Measurements from ENCODE around the gene PTPRC.

Gene PTPRC

DNA sequence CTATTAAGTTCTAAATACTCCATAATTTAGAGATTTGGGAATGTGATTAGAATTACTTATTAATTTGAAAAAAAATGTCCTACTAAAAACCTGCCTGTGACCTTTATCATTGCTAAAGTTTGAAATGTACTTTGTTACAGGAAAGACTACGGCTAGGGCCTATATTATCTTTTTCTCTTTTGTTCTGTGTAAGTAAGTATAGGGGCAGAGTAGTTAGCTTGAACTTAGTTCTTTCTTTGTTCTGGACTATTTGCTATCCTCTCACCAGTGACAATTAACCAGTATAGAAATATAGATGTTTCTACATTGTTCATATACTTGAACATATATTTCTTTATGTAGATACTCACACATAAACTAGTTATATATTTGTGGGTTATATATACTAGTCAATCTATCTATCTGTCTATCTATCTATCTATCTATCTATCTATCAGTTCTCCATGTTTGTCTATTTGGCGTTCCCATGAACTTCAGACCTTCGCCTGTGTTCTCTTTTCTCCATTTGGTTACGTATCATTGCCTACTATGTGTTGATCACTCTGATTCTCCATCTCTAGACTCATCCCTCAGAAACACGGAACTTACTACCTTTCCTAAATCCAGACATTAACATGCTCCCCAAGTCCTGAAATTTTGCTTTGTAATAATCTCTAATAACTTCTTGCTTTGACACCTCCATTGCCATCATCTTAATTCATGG, 3.3 kb downstream of the PTPRC start:
- no CpG with 5 or more reads among the region's 5 CpGs for WGBS (ENCODE audit: extremely low coverage, insufficient coverage, low lambda C conversion rate)
- Histone ChIP-seq H3K23ac (ENCODE audit: low read length) (no peak overlapping the region), H2BK120ac (ENCODE audit: low read depth, low read length) (no peak overlapping the region), H3K18ac (ENCODE audit: low read length) (no peak overlapping the region), H3K4me3 (ENCODE audit: low read length) (no peak overlapping the region), H3K4me2 (ENCODE audit: low read length) (no peak overlapping the region), H2BK15ac (replicated peaks; ENCODE audit: low read depth) (no peak overlapping the region), H3K4ac (ENCODE audit: low read depth, low read length) (no peak overlapping the region), H2BK5ac (ENCODE audit: low read length) (no peak overlapping the region), H4K5ac (ENCODE audit: low read length) (no peak overlapping the region), H2AK5ac (ENCODE audit: low read length) (no peak overlapping the region), H3K9ac (ENCODE audit: low read length) (no peak overlapping the region), H4K8ac (ENCODE audit: low read depth, low read length) (no peak overlapping the region), H3K4me1 (ENCODE audit: control insufficient read depth, low read depth, low read length) (no peaks in the 10 kb centered on the region), H3K79me2 (ENCODE audit: control insufficient read depth, insufficient read depth, low read length) (no peaks in the 10 kb centered on the region), H3K56ac (ENCODE audit: low read length) (no peak overlapping the region), H3K79me1 (ENCODE audit: low read length) (no peaks in the 10 kb centered on the region), H3K36me3 (ENCODE audit: control insufficient read depth, insufficient read depth, low read length) (no peaks in the 10 kb centered on the region), H3K27ac (ENCODE audit: low read depth, low read length) (no peak overlapping the region), H3K27me3 (ENCODE audit: insufficient read depth, low read length, poor library complexity) (no peaks in the 10 kb centered on the region)
- no peak for DNase-seq

DNA sequence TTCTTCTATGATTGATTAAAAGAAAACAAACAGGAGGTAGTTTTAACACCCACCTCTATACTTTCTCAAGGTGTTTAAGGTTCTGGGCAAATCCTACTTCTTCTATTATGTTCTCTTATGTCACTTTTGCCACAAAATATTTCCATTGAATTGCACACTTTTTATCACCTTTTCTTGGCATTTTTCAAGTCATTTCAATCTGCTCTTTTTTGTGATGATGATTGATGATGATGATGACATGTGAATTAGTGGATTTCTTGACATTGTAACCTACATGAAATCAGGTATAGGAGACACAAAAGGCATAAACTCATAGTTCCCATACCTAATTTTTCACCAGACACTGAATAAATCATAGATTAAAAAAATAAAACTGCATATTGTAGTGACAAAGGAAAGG, 4.1 kb downstream of the PTPRC start:
- DNase-seq, result no peak
- no peaks in the 10 kb centered on the region for H3K4me1 ChIP-seq (ENCODE audit: control insufficient read depth, low read depth, low read length)
- no peak overlapping the region for H3K4me3 ChIP-seq (ENCODE audit: low read length)

DNA sequence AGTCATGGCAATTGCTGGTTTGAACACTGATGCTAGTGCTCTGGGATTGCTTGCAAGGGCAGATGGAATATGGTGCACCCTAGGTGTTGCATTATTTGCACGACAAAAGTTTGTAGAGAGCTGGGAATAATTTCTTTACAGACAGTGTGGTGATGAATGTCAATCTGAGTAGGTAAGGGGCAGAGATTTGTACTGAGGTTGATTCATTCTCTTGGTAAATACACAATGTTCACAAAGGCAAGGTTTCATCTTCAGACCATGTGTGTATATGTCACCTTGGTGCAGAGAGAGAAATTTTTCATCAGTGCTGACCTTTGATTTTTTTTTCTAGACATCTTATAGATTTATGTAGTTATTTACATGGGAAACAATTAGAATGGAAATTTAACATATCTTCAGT, 5.0 kb downstream of the PTPRC start:
- Histone ChIP-seq H4K8ac (ENCODE audit: low read depth, low read length) (no peak overlapping the region), H3K9ac (ENCODE audit: low read length) (no peak overlapping the region), H2BK15ac (replicated peaks; ENCODE audit: low read depth) (no peak overlapping the region), H3K27me3 (ENCODE audit: insufficient read depth, low read length, poor library complexity) (no peaks in the 10 kb centered on the region), H3K79me1 (ENCODE audit: low read length) (no peaks in the 10 kb centered on the region), H2BK5ac (ENCODE audit: low read length) (no peak overlapping the region), H3K4me3 (ENCODE audit: low read length) (no peak overlapping the region), H3K23ac (ENCODE audit: low read length) (no peak overlapping the region), H3K4me1 (ENCODE audit: control insufficient read depth, low read depth, low read length) (no peaks in the 10 kb centered on the region), H2AK5ac (ENCODE audit: low read length) (no peak overlapping the region), H3K18ac (ENCODE audit: low read length) (no peak overlapping the region), H3K4me2 (ENCODE audit: low read length) (no peak overlapping the region), H2BK120ac (ENCODE audit: low read depth, low read length) (no peak overlapping the region), H3K4ac (ENCODE audit: low read depth, low read length) (no peak overlapping the region), H3K56ac (ENCODE audit: low read length) (no peak overlapping the region), H3K36me3 (ENCODE audit: control insufficient read depth, insufficient read depth, low read length) (no peaks in the 10 kb centered on the region), H3K79me2 (ENCODE audit: control insufficient read depth, insufficient read depth, low read length) (no peaks in the 10 kb centered on the region), H3K27ac (ENCODE audit: low read depth, low read length) (no peak overlapping the region), H4K5ac (ENCODE audit: low read length) (no peak overlapping the region)
- no peak for DNase-seq
- WGBS (ENCODE audit: extremely low coverage, insufficient coverage, low lambda C conversion rate), result no CpG with 5 or more reads among the region's 1 CpG

More for the DNA sequence above, 4.1 kb downstream of the PTPRC start:
- no peak overlapping the region for H3K9ac ChIP-seq (ENCODE audit: low read length)
- no peak overlapping the region for H4K5ac ChIP-seq (ENCODE audit: low read length)
- H2BK120ac ChIP-seq (ENCODE audit: low read depth, low read length), result no peak overlapping the region
- no peaks in the 10 kb centered on the region for H3K79me2 ChIP-seq (ENCODE audit: control insufficient read depth, insufficient read depth, low read length)
- H3K18ac ChIP-seq (ENCODE audit: low read length), result no peak overlapping the region
- H3K4ac ChIP-seq (ENCODE audit: low read depth, low read length), result no peak overlapping the region
- no peak overlapping the region for H3K23ac ChIP-seq (ENCODE audit: low read length)
- H3K79me1 ChIP-seq (ENCODE audit: low read length), result no peaks in the 10 kb centered on the region
- no peak overlapping the region for H3K4me2 ChIP-seq (ENCODE audit: low read length)
- no peaks in the 10 kb centered on the region for H3K36me3 ChIP-seq (ENCODE audit: control insufficient read depth, insufficient read depth, low read length)
- no peak overlapping the region for H2AK5ac ChIP-seq (ENCODE audit: low read length)
- no peaks in the 10 kb centered on the region for H3K27me3 ChIP-seq (ENCODE audit: insufficient read depth, low read length, poor library complexity)
- no peak overlapping the region for H3K56ac ChIP-seq (ENCODE audit: low read length)
- H2BK5ac ChIP-seq (ENCODE audit: low read length), result no peak overlapping the region
- no peak overlapping the region for H2BK15ac ChIP-seq (replicated peaks; ENCODE audit: low read depth)
- H4K8ac ChIP-seq (ENCODE audit: low read depth, low read length), result no peak overlapping the region
- no peak overlapping the region for H3K27ac ChIP-seq (ENCODE audit: low read depth, low read length)

DNA sequence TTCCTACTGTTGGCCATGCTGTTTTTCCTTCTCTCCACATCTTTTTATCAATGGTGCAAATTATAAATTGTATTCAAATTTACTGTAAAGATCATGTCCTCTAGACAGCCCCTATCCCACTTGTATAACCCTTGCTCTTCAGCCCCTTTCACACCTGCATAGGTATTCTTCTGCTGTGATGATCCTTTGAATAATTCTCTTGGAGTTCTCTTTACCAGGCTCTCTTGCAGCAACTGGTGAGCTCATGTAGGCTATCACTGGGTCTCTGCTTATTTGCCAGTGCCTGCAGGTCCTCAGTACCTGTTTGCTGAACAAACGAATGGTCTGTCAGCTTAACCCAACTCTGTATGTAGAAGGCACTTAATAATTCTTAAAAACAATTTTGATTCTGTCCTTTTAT, 8.2 kb downstream of the PTPRC start:
- H3K27ac ChIP-seq (ENCODE audit: low read depth, low read length), result no peak overlapping the region
- H4K5ac ChIP-seq (ENCODE audit: low read length), result no peak overlapping the region
- H2BK120ac ChIP-seq (ENCODE audit: low read depth, low read length), result no peak overlapping the region
- H3K4me2 ChIP-seq (ENCODE audit: low read length), result no peak overlapping the region
- H3K4me1 ChIP-seq (ENCODE audit: control insufficient read depth, low read depth, low read length), result no peaks in the 10 kb centered on the region
- no peak overlapping the region for H3K4me3 ChIP-seq (ENCODE audit: low read length)
- no peak overlapping the region for H2BK5ac ChIP-seq (ENCODE audit: low read length)
- H3K56ac ChIP-seq (ENCODE audit: low read length), result no peak overlapping the region
- no peaks in the 10 kb centered on the region for H3K27me3 ChIP-seq (ENCODE audit: insufficient read depth, low read length, poor library complexity)
- H3K18ac ChIP-seq (ENCODE audit: low read length), result no peak overlapping the region
- no peaks in the 10 kb centered on the region for H3K79me1 ChIP-seq (ENCODE audit: low read length)
- H3K4ac ChIP-seq (ENCODE audit: low read depth, low read length), result no peak overlapping the region
- WGBS (ENCODE audit: extremely low coverage, insufficient coverage, low lambda C conversion rate), result no CpG with 5 or more reads among the region's 1 CpG
- H3K79me2 ChIP-seq (ENCODE audit: control insufficient read depth, insufficient read depth, low read length), result no peaks in the 10 kb centered on the region
- no peak for DNase-seq
- H2AK5ac ChIP-seq (ENCODE audit: low read length), result no peak overlapping the region
- H3K23ac ChIP-seq (ENCODE audit: low read length), result no peak overlapping the region
- H2BK15ac ChIP-seq (replicated peaks; ENCODE audit: low read depth), result no peak overlapping the region
- H3K36me3 ChIP-seq (ENCODE audit: control insufficient read depth, insufficient read depth, low read length), result no peaks in the 10 kb centered on the region
- H3K9ac ChIP-seq (ENCODE audit: low read length), result no peak overlapping the region
- H4K8ac ChIP-seq (ENCODE audit: low read depth, low read length), result no peak overlapping the region

DNA sequence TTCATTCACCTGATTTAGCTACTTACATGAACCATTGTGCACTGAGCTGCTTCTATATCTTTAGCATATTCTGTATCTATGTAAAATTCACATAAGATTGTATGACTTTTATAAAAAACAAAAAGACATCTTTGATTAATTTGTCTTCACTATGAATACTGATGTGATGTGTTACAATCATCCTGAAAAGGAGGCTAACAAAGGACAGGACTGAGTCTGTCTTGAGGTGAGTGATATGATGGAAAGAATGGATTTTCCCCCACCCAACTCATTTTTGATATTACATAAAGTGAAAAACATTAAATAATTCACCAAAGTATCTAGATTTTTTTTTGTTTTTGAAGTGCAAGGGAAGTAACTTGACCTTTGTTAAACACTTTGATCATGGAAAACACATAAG, 9.8 kb downstream of the PTPRC start:
- Histone ChIP-seq H3K27ac (ENCODE audit: low read depth, low read length) (no peak overlapping the region), H4K8ac (ENCODE audit: low read depth, low read length) (no peak overlapping the region), H3K27me3 (ENCODE audit: insufficient read depth, low read length, poor library complexity) (no peaks in the 10 kb centered on the region), H2BK5ac (ENCODE audit: low read length) (no peak overlapping the region), H3K36me3 (ENCODE audit: control insufficient read depth, insufficient read depth, low read length) (no peaks in the 10 kb centered on the region), H3K56ac (ENCODE audit: low read length) (no peak overlapping the region), H3K4me3 (ENCODE audit: low read length) (no peak overlapping the region), H3K4me1 (ENCODE audit: control insufficient read depth, low read depth, low read length) (no peaks in the 10 kb centered on the region), H3K79me1 (ENCODE audit: low read length) (no peaks in the 10 kb centered on the region), H3K4me2 (ENCODE audit: low read length) (no peak overlapping the region), H3K4ac (ENCODE audit: low read depth, low read length) (no peak overlapping the region), H3K23ac (ENCODE audit: low read length) (no peak overlapping the region), H3K79me2 (ENCODE audit: control insufficient read depth, insufficient read depth, low read length) (no peaks in the 10 kb centered on the region), H3K9ac (ENCODE audit: low read length) (no peak overlapping the region), H3K18ac (ENCODE audit: low read length) (no peak overlapping the region), H2BK120ac (ENCODE audit: low read depth, low read length) (no peak overlapping the region), H4K5ac (ENCODE audit: low read length) (no peak overlapping the region), H2AK5ac (ENCODE audit: low read length) (no peak overlapping the region), H2BK15ac (replicated peaks; ENCODE audit: low read depth) (no peak overlapping the region)
- no peak for DNase-seq

DNA sequence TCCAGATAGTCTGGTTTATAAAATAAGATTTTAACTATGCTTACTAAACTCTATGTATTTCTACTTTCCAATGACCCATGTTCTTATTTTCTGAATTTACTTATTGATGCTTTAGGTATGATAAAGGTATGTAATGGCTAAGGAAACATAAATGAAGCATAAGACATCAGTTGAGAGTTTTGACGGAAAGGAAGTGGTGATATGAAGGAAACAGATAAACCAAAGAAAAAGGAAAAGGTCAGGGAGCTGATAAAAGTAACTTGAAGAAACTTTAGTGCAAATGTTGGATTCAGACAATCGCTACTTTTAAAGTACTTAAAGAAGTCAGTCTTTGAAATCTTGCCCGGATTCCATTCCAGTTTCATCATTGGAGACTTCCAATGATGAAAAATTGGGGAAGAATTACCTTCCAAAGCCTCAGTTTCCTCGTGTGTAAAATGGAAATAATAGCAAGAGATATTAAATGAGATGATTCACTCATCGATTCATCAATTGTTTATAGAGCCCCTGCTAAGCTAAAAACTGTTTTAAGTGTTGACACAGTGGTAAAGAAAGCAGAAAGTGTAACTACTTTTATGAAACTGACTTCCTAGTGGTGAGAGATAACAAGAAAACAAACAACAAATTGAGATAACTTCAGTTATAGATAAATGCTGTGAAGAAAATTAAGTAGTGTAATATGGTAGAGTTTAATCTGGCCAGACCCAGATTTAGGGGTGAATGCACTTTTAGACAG, 10.6 kb downstream of the PTPRC start:
- H3K36me3 ChIP-seq (ENCODE audit: control insufficient read depth, insufficient read depth, low read length), result no peaks in the 10 kb centered on the region
- H3K4me1 ChIP-seq (ENCODE audit: control insufficient read depth, low read depth, low read length), result no peaks in the 10 kb centered on the region
- H3K23ac ChIP-seq (ENCODE audit: low read length), result no peak overlapping the region
- H3K4ac ChIP-seq (ENCODE audit: low read depth, low read length), result no peak overlapping the region
- no peaks in the 10 kb centered on the region for H3K27me3 ChIP-seq (ENCODE audit: insufficient read depth, low read length, poor library complexity)
- no peak overlapping the region for H4K8ac ChIP-seq (ENCODE audit: low read depth, low read length)
- H3K18ac ChIP-seq (ENCODE audit: low read length), result no peak overlapping the region
- no peak overlapping the region for H3K56ac ChIP-seq (ENCODE audit: low read length)
- H2AK5ac ChIP-seq (ENCODE audit: low read length), result no peak overlapping the region
- no peak for DNase-seq
- no peak overlapping the region for H3K27ac ChIP-seq (ENCODE audit: low read depth, low read length)
- no peaks in the 10 kb centered on the region for H3K79me2 ChIP-seq (ENCODE audit: control insufficient read depth, insufficient read depth, low read length)
- H2BK120ac ChIP-seq (ENCODE audit: low read depth, low read length), result no peak overlapping the region
- WGBS (ENCODE audit: extremely low coverage, insufficient coverage, low lambda C conversion rate), result 100% methylated on average over 1 of the region's 5 CpGs
- no peak overlapping the region for H2BK15ac ChIP-seq (replicated peaks; ENCODE audit: low read depth)
- no peak overlapping the region for H3K4me3 ChIP-seq (ENCODE audit: low read length)
- H2BK5ac ChIP-seq (ENCODE audit: low read length), result no peak overlapping the region
- no peak overlapping the region for H4K5ac ChIP-seq (ENCODE audit: low read length)
- no peaks in the 10 kb centered on the region for H3K79me1 ChIP-seq (ENCODE audit: low read length)
- H3K9ac ChIP-seq (ENCODE audit: low read length), result no peak overlapping the region
- H3K4me2 ChIP-seq (ENCODE audit: low read length), result no peak overlapping the region

Data from mesendoderm (in vitro differentiated cells).